ENCODE measurements around the gene ADAMTS9. TPM values are rescaled to one million over a fixed set of nuclear protein-coding genes. Genes with fewer than 3 reads are reported as not detected.
A peak's percentile ranks its signal among the peaks of the same experiment; 100 is the strongest.

ADAMTS9 gene
- total and polyA plus RNA-seq, 2 of the 13 experiments (the other 11 are each of a cell fraction or from before 2014, with no cell fraction given): 0.02 to 0.09 TPM

DNA sequence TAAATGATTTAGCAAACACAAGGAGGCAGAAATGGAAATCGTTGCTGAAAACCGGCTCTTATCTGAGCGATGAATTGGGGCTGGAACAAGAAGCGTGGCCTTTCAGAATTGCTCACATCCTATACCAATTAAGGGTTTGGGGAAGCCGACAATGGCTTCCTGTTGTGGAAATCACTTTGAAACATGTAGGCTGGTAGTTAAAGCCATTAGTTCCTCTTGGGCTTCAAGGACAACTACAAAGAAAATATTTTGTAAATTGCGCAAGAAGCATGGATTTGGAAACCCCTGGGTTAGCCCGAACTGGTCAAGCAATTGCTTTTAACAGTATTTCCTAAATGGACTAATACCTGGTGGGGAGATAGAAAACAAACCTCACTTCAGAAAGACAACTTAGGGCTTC is 182.4 kb downstream of the ADAMTS9 start (continued):
- TF ChIP-seq, protein P1, sequence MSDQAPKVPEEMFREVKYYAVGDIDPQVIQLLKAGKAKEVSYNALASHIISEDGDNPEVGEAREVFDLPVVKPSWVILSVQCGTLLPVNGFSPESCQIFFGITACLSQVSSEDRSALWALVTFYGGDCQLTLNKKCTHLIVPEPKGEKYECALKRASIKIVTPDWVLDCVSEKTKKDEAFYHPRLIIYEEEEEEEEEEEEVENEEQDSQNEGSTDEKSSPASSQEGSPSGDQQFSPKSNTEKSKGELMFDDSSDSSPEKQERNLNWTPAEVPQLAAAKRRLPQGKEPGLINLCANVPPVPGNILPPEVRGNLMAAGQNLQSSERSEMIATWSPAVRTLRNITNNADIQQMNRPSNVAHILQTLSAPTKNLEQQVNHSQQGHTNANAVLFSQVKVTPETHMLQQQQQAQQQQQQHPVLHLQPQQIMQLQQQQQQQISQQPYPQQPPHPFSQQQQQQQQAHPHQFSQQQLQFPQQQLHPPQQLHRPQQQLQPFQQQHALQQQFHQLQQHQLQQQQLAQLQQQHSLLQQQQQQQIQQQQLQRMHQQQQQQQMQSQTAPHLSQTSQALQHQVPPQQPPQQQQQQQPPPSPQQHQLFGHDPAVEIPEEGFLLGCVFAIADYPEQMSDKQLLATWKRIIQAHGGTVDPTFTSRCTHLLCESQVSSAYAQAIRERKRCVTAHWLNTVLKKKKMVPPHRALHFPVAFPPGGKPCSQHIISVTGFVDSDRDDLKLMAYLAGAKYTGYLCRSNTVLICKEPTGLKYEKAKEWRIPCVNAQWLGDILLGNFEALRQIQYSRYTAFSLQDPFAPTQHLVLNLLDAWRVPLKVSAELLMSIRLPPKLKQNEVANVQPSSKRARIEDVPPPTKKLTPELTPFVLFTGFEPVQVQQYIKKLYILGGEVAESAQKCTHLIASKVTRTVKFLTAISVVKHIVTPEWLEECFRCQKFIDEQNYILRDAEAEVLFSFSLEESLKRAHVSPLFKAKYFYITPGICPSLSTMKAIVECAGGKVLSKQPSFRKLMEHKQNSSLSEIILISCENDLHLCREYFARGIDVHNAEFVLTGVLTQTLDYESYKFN (CRISPR knock-in tag; conservative IDR thresholded peaks at IDR 0.05): peak; percentile 66
- TF ChIP-seq ETV5 (CRISPR knock-in tag; IDR thresholded peaks at IDR 0.05; ENCODE audit: borderline replicate concordance) (peak; percentile 62; the same call in 1 of the 2 replicates), CC2D1A (CRISPR knock-in tag; IDR thresholded peaks at IDR 0.05) (no peak), EP300 (IDR thresholded peaks at IDR 0.05; ENCODE audit: low read depth in 2 of 2, low read length in 2 of 2) (peak in 1 of 2 experiments; percentile 68; a peak in 2 of 4 replicates), EP300 (CRISPR knock-in tag; IDR thresholded peaks at IDR 0.05; ENCODE audit: borderline replicate concordance) (no peak; the same call in 1 of the 2 replicates), TCF7 (IDR thresholded peaks at IDR 0.05; ENCODE audit: low read depth) (peak; percentile 85), ARNT2 (CRISPR knock-in tag; IDR thresholded peaks at IDR 0.05; ENCODE audit: low read depth) (no peak), XRCC5 (optimal IDR thresholded peaks at IDR 0.05; ENCODE audit: low read length) (no peak), ZNF430 (CRISPR knock-in tag; IDR thresholded peaks at IDR 0.05) (0 out of 2 replicates have a peak, but pooled peaks have one; percentile 38), HMG20A (CRISPR knock-in tag; IDR thresholded peaks at IDR 0.05; ENCODE audit: borderline replicate concordance) (peak; percentile 43; the same call in 1 of the 2 replicates), PTBP1 (IDR thresholded peaks at IDR 0.05; ENCODE audit: low read depth, low read length, poor library complexity, severe bottlenecking) (no peak), REPIN1 (CRISPR knock-in tag; IDR thresholded peaks at IDR 0.05; ENCODE audit: borderline replicate concordance, low read depth) (0 out of 2 replicates have a peak, but pooled peaks have one; percentile 38), FOSL1 (CRISPR knock-in tag; IDR thresholded peaks at IDR 0.05; ENCODE audit: borderline replicate concordance) (no peak), ELF3 (CRISPR knock-in tag; IDR thresholded peaks at IDR 0.05) (peak; percentile 73), NONO (IDR thresholded peaks at IDR 0.05) (no peak), NONO (CRISPR knock-in tag; conservative IDR thresholded peaks at IDR 0.05) (no peak), PHF21A (CRISPR knock-in tag; IDR thresholded peaks at IDR 0.05) (peak; percentile 78), TARDBP (CRISPR knock-in tag; IDR thresholded peaks at IDR 0.05) (0 out of 2 replicates have a peak, but pooled peaks have one; percentile 29), ZNF781 (CRISPR knock-in tag; IDR thresholded peaks at IDR 0.05; ENCODE audit: borderline replicate concordance, not compliant biosample characterization) (no peak), SOX13 (IDR thresholded peaks at IDR 0.05) (no peak), SOX13 (CRISPR knock-in tag; conservative IDR thresholded peaks at IDR 0.05 in 1 of 2, IDR thresholded peaks at IDR 0.05 in 1 of 2) (peak in 1 of 2 experiments; percentile 70; a peak in 2 of 4 replicates)
- TF ChIP-seq, protein P2, sequence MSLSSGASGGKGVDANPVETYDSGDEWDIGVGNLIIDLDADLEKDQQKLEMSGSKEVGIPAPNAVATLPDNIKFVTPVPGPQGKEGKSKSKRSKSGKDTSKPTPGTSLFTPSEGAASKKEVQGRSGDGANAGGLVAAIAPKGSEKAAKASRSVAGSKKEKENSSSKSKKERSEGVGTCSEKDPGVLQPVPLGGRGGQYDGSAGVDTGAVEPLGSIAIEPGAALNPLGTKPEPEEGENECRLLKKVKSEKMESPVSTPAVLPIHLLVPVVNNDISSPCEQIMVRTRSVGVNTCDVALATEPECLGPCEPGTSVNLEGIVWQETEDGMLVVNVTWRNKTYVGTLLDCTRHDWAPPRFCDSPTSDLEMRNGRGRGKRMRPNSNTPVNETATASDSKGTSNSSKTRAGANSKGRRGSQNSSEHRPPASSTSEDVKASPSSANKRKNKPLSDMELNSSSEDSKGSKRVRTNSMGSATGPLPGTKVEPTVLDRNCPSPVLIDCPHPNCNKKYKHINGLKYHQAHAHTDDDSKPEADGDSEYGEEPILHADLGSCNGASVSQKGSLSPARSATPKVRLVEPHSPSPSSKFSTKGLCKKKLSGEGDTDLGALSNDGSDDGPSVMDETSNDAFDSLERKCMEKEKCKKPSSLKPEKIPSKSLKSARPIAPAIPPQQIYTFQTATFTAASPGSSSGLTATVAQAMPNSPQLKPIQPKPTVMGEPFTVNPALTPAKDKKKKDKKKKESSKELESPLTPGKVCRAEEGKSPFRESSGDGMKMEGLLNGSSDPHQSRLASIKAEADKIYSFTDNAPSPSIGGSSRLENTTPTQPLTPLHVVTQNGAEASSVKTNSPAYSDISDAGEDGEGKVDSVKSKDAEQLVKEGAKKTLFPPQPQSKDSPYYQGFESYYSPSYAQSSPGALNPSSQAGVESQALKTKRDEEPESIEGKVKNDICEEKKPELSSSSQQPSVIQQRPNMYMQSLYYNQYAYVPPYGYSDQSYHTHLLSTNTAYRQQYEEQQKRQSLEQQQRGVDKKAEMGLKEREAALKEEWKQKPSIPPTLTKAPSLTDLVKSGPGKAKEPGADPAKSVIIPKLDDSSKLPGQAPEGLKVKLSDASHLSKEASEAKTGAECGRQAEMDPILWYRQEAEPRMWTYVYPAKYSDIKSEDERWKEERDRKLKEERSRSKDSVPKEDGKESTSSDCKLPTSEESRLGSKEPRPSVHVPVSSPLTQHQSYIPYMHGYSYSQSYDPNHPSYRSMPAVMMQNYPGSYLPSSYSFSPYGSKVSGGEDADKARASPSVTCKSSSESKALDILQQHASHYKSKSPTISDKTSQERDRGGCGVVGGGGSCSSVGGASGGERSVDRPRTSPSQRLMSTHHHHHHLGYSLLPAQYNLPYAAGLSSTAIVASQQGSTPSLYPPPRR (CRISPR knock-in tag; IDR thresholded peaks at IDR 0.05; ENCODE audit: borderline replicate concordance): peak; percentile 74
- TF ChIP-seq, protein P3, sequence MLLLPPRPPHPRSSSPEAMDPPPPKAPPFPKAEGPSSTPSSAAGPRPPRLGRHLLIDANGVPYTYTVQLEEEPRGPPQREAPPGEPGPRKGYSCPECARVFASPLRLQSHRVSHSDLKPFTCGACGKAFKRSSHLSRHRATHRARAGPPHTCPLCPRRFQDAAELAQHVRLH (CRISPR knock-in tag; IDR thresholded peaks at IDR 0.05; ENCODE audit: borderline replicate concordance, low read depth): no peak
